ENCODE results near the gene APP.

Gene APP

DNA sequence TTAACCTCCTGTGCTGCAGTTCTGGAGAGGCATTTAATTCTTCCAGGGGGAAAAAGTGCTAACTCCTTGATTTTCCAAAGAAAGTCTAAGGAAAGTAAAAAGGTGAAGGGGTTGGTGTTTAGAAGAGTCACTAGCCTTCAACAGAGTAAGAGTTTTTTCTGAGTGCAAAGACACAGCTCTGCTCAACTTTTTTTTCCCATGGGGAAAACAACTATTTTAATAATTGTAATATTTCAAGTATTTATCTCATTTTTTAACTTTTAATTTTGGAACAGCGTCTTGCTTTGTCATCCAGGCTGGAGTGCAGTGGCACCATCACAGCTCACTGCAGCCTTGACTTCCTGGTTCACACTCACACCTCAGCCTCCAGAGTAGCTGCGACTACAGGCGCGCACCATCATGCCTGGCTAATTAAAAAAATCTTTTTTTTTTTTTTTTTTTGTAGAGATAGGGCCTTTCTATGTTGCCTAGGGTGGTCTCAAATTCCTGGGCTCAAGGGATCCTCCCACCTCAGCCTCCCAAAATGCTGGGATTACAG is 202.6 kb downstream of the APP start:
- peak; percentile 4 for DNase-seq

DNA sequence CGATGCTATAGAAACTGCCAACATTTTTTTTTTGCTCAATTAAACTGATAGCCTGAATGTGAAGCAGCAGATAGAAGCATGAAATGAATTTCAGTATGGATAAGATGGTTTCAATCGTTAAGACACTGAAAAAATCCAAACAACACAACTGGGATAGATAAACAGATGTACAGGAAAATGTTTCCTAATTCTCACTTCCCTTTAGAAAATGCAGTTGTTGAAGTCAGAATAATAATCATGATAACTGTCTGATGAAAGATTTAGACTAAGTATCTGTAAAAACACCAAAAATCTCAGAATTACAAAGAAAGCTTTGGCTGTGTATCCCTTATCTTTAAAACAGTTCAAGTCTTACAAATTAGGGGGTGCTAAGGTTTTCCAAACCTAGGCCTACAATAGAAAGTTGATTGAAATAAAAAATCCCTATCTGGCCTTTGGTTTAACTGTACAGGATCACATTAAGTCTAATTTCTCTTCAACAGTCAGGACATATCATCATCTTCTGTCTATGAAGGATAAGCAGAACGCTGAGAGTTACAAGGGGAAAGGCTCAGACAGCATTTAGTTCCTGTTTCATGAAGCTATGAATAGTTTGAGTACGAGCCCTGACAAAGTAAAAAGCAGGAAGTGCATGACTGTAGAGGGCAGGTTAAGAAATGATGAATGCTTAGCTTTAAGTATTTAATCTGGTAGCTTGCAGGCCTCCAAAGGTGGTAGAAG is 203.2 kb downstream of the APP start:
- DNase-seq, result no peak

- DNase-seq, result no peak
Measured at GRCh38 chr21:25965951-25966707, 204.4 kb downstream of the APP start.

- DNase-seq, result no peak
Measured at GRCh38 chr21:25964926-25965325, 205.6 kb downstream of the APP start.

DNA sequence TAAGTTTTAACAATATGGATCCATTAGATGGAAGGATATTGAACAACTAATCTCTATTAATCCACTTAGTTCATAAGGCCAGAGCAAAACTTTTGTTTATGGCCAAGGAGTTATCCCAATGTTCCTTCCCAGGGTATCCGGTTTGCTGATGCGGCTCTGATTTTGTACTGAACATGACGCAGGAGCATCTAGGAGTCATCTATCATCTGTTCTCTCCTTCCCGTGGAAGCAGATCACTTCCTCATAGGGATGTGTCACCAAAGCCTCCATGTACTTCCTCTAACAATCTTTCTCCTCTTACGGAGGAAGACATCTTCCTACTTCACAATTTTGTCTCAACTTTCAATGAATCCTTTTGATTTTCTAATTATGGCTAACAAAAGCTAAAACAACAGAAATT is 206.6 kb downstream of the APP start:
- DNase-seq, result no peak

DNA sequence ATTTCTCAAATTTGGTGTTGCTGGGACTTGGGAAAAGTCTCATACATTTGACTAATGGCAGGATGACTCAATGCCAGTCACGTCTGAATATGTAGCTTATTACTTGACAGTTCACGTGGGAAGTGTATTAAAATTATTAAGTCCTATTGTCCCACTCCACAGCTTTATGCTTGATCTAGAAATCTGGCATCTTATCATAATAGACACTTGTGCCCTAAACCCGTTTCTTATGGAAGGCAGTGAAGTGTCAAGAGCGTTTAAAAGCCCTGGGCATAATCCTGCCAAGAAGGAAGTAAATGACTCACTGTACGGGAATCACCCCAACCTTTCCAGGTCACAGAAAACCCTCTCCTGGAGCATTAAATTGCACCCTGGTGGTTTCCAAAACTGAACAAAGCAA is 207.4 kb downstream of the APP start:
- DNase-seq, result no peak

- no peak for DNase-seq
Measured at GRCh38 chr21:25961042-25961441, 209.5 kb downstream of the APP start.

DNA sequence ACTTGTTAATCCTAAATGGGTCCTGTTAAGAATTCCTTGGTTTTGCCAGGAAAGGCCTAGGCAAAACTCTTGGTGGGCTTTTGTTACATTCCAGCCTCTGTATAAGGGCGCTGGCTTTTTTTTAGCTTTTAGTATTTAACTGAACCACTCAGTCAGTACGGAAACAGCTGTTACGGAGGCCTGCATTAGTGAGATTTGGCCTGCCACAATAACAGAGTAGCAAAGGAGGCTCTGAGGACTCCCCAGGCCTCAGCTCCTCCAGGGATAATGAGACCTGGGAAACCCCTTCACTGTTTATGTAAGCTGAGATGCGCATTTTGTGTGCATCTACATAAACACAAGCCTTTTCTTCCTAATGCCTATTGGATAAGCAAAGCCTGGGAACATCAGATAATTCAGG is 210.2 kb downstream of the APP start:
- no peak for DNase-seq

DNA sequence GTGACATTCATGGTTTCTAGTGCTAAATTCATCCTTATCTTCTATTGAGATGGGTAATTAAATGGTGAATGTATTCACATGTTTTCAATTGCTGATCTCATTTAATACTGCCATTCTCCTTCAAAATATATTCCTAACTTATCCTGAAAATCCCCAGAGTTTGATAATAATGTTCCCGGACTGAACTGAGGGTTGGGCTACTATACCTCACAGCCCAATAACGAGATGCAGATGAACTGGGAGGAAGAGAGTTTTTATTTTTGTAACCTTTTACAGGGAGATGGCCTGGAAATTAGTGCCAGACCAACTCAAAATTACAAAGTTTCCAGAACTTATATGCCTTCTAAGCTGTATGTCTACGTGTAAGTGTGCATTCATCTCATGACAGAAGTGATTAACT is 210.8 kb downstream of the APP start:
- no peak for DNase-seq

DNA sequence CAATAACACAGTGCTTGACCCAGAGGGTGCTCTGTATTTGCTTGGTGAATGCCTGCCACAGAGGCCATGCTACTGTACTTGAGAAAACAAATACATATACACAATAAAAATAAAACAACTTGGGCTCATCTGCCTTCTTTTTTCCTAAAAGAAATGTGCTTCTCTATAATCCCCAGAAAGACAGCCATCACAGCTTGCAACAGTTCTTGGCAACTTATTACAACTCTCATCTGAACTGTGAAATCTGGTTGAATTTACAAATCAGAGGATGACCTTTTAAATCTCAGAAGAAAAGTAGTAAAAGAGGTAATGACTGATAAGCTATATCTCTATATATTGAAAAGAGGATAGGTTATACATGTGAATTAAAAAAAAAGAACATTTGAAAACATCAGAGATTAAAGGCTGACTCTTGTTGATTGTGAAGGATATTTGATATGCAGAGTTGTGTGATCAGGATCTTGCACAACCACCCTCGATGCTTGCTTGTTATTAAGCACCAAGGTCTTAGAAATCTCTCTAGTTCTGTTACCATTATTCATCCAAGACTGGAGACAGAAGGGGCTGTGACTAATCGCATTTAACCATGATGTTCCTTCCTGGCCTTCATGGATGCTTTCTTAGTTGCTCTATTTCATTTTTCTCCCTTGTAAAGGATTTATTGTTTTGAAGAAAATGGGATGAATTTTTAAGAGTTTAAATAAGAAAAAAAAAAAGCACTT is 213.4 kb downstream of the APP start:
- DNase-seq, result no peak

DNA sequence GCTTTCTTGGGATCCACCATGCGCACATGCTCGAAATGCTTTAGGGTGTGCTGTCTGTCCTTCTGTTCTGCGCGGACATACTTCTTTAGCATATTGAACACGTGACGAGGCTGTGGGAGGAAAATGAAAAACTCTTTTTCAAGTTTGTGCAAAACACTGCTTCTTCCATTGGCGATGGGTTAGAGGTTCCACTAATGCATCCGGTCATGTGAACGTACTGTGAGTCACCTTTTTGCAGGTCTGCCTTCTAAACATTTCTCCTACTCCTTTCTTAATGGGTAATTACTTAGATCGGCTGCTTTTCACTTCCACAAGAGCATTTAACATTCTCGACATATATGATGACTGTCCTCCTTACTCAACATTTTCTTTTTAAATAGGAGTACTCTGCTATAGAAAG is 214.9 kb downstream of the APP start:
- DNase-seq, result no peak

GRCh38 chr21:25953659-25954058 is 216.9 kb downstream of the APP start:
- no peak for DNase-seq

DNA sequence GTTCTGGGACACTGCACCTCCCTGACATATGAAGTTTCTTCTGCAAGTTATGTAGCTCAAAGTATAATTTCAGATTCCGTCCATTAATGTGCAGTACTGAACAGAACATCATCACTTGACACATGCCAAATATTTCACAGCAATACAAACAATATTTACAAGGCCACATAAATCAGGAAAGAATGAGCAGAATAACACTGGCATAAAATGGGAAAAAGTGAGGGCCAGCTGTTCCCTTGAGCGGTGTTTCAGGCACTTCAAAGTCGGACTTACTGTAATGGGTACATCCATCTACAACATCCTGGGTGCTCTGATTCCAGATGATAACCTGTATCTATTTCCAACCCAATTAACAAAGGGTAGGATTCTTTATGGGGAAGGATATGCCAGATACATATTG is 217.4 kb downstream of the APP start:
- DNase-seq, result no peak

DNA sequence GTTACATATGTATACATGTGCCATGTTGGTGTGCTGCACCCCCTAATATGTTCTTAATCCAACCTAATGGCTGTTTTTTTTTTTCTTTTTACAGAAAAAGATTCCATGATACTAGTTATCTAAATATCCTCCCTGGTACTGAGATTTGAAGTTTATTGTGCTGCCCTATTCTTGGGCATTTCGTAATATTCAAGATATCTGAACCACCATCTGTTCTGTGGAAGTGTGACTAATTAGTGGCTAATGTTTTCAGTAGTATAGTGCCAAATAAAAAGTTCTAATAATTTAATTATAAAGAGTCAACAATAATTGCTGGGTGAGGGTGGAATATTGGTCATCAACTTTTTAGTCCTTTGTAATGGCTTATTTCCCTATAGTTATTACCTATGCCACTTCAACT is 218.3 kb downstream of the APP start:
- no peak for DNase-seq

- no peak for DNase-seq
Measured at GRCh38 chr21:25949701-25950100, 220.9 kb downstream of the APP start.

DNA sequence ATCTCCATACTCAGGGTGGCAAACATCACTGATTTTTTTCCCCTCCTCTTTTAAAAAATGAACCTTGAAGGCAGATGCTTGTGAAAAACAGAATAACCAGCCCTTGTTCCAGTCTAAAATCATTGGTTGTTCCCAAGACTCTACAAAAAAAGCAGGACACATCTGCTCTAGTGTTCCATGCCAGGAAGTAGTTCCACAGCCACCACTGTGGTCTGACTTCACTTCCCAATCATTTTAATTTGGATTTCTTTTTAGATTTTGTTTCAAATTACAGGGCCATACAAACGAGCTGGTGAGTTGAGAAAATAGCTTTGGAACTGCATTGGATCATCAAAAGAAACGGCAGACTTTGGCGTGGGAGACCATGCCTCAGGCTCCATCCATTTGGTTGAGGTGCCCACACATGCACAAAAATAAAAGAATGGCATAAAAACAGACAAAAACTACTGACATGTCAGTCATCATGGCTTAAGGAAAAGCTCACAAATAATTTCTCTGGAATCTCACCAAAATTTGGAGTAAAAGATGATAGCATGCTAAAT is 225.8 kb downstream of the APP start:
- no peak for DNase-seq

- no peak for DNase-seq
Measured at GRCh38 chr21:25944082-25944481, 226.5 kb downstream of the APP start.

GRCh38 chr21:25942135-25942534 is 228.4 kb downstream of the APP start:
- no peak for DNase-seq

DNA sequence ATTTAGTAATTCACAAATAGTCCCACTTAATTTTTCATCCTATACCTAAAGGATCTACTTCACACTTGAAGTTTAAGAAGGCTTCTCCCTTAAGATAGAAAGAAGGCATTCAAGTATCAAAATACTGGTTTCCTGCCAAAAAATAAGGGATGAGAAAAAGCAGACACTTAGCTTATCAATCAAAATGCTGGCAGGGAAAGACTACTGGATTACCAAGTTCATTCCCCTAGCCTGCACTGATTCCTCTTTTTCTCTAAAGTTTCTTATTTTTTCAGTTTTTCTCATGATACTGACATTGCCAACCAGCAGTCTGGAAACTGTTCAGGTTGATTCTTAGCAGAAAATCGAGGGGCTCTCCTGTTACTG is 231.2 kb downstream of the APP start:
- DNase-seq, result no peak

GRCh38 chr21:25938658-25939395 is 231.7 kb downstream of the APP start:
- DNase-seq, result no peak

DNA sequence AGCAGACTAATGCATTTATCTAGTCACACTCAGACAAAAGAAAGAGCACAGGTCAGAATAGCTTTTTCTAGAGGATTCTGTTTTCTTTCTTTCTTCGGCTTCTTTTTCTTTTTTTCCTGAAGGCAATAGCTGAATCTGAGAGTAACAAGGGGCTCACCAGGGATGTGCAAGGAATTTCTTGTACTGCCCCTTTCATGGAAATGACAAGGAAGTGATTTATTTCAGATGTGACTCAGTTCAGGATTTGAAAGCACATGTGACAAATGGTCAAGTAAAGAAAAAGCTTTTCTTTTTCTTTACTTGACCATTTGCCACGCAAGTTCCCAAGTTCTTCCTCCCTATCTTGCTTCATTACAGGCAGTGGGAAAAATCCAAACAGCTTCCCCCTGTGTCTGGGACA is 233.8 kb downstream of the APP start:
- no peak for DNase-seq

DNA sequence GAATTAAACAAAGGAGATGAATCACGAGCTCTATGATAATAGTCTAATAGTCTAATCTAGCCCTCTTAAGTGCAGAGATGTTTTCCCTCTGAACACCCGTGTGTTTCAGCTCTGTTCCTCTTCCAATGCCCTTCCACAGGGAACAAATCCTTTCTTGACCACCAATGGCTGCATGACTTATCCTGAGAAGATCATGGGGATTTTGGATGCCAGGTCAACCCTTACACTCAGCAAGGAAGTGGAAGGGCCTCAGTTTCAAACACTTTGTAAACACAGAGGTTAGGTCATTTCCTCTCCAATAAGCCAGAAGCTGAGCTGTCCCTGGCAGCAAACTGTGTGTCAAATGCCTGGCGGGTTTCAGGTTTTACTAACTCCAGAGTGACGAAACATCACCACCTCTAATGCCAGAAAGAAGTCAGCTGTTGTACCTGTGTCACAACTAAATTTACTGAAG is 235.8 kb downstream of the APP start:
- DNase-seq, result peak; percentile 26

GRCh38 chr21:25934130-25934529 is 236.4 kb downstream of the APP start:
- no peak for DNase-seq
